NCI-H2029 (cell line): ENCODE data around the gene BPIFA1.

Experiments used
- DNase-seq: peaks from one replicate; lab custom pipeline; 2025; lab: John Stamatoyannopoulos, UW

BPIFA1 gene

GRCh38 chr20:33239979-33240736, 4.4 kb downstream of the BPIFA1 start:
- no peak for DNase-seq

GRCh38 chr20:33240923-33241322, 5.1 kb downstream of the BPIFA1 start:
- DNase-seq, result no peak

- DNase-seq, result no peak
Measured at GRCh38 chr20:33242319-33243100, 6.7 kb downstream of the BPIFA1 start.

- DNase-seq, result no peak
Measured at GRCh38 chr20:33246077-33246476, 10.3 kb downstream of the BPIFA1 start.

GRCh38 chr20:33249456-33249855, 13.7 kb downstream of the BPIFA1 start:
- no peak for DNase-seq

GRCh38 chr20:33250666-33251065, 14.9 kb downstream of the BPIFA1 start:
- DNase-seq, result no peak

GRCh38 chr20:33251496-33251895, 15.7 kb downstream of the BPIFA1 start:
- DNase-seq, result peak; percentile 94

- no peak for DNase-seq
Measured at GRCh38 chr20:33252460-33252859, 16.7 kb downstream of the BPIFA1 start.

GRCh38 chr20:33255005-33255404, 19.2 kb downstream of the BPIFA1 start:
- no peak for DNase-seq

- DNase-seq, result no peak
Measured at GRCh38 chr20:33257237-33257636, 21.4 kb downstream of the BPIFA1 start.

GRCh38 chr20:33259371-33259770, 23.6 kb downstream of the BPIFA1 start:
- no peak for DNase-seq

GRCh38 chr20:33261465-33261864, 25.7 kb downstream of the BPIFA1 start:
- DNase-seq, result no peak

- peak; percentile 38 for DNase-seq
Measured at GRCh38 chr20:33262658-33263065, 26.9 kb downstream of the BPIFA1 start.

- no peak for DNase-seq
Measured at GRCh38 chr20:33263784-33264183, 28.0 kb downstream of the BPIFA1 start.

GRCh38 chr20:33267701-33268100, 31.9 kb downstream of the BPIFA1 start:
- DNase-seq, result no peak

- DNase-seq, result no peak
Measured at GRCh38 chr20:33272155-33272873, 36.5 kb downstream of the BPIFA1 start.

- no peak for DNase-seq
Measured at GRCh38 chr20:33273117-33273851, 37.5 kb downstream of the BPIFA1 start.

- no peak for DNase-seq
Measured at GRCh38 chr20:33275215-33275614, 39.4 kb downstream of the BPIFA1 start.

GRCh38 chr20:33275871-33276270, 40.1 kb downstream of the BPIFA1 start:
- no peak for DNase-seq

GRCh38 chr20:33276303-33277113, 40.7 kb downstream of the BPIFA1 start:
- DNase-seq, result no peak
